Spleen (tissue), 7 donors: ENCODE measurements around the gene EDN2.

ENCODE experiments used
- CTCF ChIP-seq, 11 experiments: fragments of 200-600 bp in 7 of 11; fragments of 450-650 bp in 4 of 11; sonication (generic) in 4 of 11; IDR thresholded peaks in 8 of 11; conservative IDR thresholded peaks in 3 of 11; 1 replicate in 7 of 11; 2 replicates in 4 of 11; pipeline versions ENCODE4 v1.4.0 to v1.8.0; 2016 to 2021; ENCODE audit warnings: antibody characterized with exemption in 11 of 11, inconsistent platforms in 4 of 11, mild to moderate bottlenecking in 1 of 11
- POLR2A ChIP-seq, 3 donors: fragments of 450-650 bp; IDR thresholded peaks; one replicate each; pipeline ENCODE4 v1.5.1; 2017; ENCODE audit warnings: antibody characterized with exemption in 3 of 3, mild to moderate bottlenecking in 1 of 3
- donor health status: DM: no; HTN: no; CAD: no; lungs with moderate emphysema.
- donor health status: DM: no; HTN: no; CAD: no.
- donor health status: DM: no; HTN: no; CAD: no.

- TF ChIP-seq CTCF (IDR thresholded peaks at IDR 0.05 in 8 of 11, conservative IDR thresholded peaks at IDR 0.05 in 3 of 11) = no peak
- TF ChIP-seq POLR2A (IDR thresholded peaks at IDR 0.05) = no peak
These were observed 37.5 kb downstream of the EDN2 start for GRCh38 chr1:41446851-41447610.
